NCI-H226 (cell line): ENCODE measurements around the gene SEPTIN5.
"Not testable (repeated sequence)": the region's sequence is repeated elsewhere in the genome, so short reads cannot be mapped to it uniquely, and the experiment has no call there.

Source experiments
- DNase-seq: peaks from one replicate; pipeline ENCODE4 v3.0.0-alpha.2; 2015

Gene SEPTIN5

DNA sequence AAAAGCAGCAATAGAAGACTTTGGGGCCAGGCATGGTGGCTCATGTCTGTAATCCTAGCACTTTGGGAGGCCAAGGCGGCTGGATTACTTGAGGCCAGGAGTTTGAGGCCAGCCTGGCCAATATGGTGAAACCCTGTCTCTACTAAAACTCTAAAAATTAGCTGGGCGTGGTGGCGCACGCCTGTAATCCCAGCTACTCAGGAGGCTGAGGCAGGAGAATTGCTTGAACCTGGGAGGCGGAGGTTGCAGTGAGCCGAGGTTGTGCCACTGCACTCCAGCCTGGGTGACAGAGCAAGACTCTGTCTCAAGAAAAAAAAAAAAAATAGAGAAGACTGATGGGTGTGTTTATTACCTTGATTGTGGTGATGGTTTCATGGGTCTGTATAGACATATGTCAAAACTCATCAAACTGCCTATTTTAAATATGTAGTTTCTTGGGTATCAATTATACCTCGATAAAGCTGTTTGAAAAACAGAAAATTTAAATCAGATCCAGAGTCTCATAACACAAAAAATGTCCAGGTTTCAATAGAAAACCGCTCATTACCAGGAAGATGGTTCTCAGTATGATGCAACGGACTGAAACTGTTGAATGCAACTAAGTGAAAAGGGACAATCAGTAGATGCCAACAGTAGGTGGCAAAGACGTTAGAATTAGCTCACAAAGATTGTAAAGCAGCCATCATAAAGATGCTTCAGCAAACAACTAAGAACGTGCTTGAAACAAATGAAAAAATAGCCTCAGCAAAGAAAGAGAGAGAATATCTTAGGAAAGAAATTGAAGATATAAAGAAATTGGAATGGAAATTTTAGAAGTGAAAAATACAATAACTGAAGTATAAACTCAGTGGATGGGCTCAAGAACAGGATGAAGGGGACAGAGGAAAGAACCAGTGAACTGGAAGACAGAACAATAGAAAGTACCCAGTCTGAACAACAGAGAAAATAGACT, 33.1 kb upstream of the SEPTIN5 start:
- DNase-seq = no peak

DNA sequence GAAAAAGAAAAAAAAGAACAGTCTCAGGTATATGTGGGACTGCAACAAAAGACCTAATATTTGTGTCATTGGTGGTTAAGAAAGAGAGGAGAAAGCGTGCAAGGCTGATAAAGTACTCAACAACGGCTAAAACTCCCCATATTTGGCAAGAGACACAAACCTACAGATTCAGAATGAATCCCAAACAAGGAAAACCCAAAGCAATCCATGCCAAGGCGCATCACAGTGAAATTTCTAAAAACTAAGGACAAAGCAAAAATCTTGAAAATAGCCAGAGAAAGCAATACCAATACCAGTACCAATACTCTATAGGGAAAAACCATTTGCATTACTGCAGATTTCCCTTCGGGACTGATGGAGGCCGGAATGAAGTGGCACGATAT, 32.4 kb upstream of the SEPTIN5 start:
- no peak for DNase-seq

DNA sequence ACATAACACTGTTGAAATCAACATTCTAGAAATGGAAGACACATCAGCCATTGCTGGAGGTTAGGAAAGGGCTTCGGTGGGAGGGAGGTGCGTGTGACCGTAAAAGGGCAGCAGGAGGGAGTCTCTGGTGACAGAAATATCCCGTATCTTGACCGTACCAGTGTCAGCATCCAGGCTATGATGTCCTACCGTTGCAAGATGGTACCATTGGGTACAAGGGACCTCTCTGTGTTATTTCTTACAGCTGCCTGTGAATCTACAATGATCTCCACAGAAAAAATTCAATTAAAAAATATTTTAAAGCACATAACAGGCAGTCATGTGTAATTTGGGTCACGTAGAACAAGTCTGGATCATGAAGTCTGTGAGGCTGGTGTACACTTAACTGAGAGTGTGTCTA, 27.4 kb upstream of the SEPTIN5 start:
- DNase-seq = no peak

DNA sequence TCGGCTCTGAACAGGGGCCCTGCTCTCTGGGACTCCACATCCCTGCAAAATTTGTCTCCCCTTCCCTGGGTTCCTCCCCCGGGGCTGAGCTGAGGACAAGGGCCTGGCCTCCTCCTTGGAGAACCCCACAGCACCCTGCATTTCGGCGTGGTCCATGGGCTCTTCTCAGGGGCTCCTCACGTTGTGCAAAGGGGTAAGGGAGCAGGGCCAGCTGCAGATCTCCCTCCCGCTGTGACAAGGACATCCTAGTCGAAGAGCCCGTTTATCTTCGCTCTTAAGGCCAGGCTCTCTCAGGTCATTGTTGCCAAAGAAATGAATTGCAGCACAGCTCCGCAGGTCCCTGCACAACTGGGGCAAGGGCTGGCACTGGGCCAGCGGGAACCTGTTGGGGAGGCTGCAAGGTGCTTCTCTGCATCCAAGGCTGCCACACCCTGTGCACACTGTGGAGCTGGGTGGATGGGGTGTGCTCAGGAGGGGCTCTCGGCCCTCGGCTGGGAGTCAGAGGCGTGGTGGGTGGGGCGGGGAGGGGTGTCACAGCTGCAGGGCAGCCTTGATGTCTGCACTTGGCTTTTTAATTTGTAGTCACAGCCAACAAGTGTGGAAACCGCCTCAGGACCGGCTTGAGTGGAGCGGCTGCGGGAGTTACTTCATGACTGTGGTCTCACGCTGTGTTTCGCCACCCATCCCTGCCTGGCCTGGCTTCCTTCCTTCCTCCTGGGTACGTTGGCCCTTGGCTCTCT, 26.6 kb upstream of the SEPTIN5 start:
- DNase-seq = no peak

DNA sequence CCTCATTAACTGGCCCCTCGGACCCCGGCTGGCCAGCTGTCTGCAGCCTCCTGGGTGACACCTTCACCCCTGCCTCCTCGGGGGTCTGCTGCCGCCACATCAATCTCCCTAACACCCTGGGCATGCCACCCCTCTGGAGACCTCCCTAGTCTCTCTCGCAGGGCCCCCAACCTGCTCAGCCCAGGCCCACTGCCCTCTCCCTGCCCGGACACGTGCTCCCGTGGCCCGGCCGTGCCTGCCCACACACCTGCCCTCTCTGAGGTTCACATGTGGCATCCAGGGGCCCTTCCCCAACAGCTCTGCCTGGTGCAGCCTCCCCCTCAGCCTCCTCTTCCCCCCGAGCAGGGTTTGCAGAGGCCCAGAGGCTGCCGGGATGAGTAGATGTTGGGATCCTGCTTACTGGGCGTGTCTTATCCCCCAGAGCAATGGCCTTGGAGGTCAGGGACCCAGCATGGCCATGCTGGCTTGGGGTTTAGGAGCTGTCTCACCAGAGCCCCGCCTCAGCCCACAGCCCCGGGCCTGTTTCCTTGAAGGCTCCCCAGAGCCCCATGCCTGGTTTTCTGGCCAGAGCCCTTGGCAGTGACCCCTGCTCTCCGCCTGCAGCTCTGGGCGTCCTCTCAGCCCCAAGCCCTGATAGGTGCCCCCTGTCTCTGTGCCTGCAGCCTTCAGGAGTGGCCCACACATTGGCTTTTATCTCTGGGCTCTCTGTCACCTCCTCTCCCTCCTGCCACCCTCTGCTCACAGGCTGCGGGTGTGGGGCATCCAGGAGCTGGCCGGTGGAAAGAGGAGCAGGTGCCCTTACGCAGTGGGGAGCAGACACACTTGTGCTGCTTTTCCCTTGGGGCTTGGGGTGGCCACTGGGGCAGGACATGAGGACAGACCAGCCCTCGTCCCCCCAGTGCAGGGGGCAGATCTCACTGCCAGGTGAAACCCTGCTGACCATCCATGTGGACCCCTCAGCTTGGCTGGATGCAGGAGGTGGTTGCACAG, 25.7 kb upstream of the SEPTIN5 start:
- DNase-seq = no peak

DNA sequence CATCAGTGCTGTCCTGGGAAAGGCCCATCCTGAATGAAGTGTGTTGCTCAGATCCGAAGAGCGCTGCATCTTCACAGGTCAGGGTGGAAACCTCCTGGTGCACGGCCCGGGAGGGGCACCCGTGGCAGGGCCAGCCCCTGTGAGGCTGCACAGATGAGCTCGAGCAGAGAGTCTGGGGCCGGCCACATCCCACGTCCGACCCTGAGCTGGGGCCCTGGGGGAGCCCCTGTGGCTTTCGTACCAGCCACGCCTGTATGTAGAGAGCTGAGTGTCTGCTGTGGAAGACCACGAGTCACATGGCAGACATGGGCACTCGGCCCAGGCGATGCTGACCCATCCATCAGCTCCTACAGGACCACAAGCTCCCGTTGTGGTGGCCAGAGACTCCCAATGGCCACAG, 24.9 kb upstream of the SEPTIN5 start:
- no peak for DNase-seq

DNA sequence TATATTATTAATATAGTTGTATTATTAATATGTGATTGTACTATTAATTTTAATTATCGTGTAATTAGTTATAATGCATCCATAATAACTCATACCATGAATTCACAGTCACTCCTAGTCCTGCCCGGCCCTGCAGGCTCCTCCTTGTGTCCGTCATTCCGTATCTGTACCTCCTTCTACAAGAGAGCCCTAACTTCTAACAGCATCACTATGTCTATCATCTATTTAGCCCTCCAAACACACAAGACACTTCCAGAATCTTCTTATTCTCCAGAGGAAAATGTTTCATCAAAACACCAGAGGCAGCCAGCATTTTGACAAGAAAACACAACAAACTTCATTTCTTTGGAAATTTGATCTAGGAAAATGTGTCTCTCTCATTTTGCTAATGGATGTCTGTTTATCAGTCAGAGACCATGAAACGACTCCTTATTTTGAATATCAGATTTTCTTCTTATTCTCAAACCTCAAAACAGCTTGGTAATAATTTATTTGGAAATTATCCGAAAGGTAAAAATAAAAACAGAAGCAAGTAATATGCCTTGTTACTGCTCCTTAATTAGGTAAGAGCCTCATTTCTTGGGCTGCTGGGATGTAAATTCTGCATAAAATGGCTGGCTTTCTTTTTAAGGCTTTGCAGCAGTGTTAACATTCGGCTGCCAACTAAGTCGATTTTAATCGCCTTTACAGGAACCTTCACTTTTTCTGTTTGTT, 23.1 kb upstream of the SEPTIN5 start:
- no peak for DNase-seq

DNA sequence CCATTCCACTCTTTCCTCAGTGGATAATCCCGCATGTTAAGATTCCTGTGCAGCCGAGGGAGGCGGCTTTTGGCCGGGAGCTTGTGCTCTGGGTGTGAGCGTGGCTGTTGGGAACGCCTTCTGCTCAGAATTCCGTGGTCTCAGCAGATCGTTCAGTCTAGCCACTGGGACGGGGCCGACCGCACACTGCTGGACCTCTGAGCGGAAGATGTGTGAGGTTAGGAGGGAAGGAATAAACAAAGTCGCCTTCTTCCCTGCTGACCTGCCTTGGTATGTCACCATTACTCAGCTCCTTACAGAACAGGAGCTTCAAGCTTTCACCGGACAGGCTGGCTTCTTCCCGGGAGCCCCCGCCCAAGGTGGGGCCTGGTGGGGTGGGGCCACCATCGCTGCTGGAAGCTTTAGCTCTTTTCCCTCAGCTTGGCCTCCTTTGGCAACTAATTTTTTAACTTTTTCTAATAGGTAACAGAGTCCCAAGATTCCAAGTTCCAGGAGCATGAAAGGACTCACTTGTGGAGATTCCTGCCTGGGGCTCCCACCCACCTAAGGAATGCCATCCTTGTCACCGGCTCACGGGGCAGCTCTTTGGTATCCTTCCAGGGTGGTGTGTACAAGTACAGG, 22.5 kb upstream of the SEPTIN5 start:
- no peak for DNase-seq

DNA sequence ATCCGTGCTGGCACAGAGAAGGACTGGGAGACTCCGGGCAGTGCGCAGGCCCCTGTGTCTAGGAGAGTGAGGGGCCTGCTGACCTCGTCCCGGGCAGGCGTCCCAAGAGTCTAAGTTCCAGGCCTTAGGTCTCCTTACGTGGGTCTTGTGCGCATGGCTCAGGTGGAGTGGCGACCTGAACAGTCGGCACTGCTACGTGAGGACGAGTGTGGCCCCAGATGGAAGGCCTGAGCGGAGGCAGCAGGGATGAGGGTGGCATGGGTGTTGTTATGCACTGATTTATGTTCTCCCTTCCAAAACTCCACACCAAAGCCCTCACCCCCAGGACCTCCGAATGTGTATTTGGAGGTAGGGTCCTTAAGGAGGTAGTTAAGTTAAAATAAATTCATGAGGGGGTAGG, 20.7 kb upstream of the SEPTIN5 start:
- no peak for DNase-seq

DNA sequence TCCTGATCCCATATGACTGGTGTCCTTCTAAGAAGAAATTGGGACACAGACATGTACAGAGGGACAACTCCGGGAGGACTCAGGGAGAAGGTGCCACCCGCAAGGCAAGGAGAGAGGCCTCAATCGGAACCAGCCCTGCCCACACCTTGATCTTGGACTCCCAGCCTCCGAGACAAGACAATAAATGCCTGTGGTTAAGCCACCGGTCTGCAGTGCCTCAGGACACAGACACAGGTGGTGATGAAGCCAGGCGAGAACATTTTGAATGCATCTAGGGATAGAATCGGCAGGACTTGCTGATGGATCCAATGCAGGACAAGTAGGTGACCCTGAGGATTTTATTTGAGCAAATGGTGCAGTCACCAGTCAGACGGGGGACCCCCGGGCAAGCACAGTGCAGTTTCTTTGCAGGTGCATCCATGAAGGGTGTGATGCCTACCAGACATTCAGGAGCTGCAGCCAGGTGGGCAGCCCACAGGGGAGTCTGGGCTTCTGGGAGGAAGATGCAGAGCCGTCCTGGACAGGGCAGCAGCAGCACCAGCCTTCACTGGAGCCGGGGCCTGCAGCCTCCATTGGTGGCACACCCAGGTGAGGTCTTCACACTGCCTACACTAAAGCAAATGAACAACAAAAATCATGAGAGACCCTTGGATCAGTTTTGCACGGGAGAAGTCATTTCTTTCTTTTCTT, 20.2 kb upstream of the SEPTIN5 start:
- no peak for DNase-seq

DNA sequence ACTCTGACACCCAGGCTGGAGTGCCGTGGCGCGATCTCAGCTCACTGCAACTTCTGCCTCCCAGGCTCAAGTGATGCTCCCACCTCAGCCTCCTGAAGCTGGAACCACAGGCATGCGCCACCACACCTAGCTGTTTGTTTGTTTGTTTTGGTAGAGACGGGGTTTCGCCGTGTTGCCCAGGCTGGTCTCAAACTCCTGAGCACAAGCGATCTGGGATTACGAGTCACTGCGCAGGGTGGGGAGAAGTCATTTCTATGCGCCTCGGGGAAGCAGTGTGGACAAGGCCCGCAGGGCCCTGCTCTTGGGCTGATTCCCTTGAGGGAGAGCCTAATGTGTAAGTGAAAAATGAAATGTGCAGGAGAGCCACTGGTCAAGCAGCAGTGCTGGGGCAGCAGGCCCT, 19.6 kb upstream of the SEPTIN5 start:
- DNase-seq = no peak

DNA sequence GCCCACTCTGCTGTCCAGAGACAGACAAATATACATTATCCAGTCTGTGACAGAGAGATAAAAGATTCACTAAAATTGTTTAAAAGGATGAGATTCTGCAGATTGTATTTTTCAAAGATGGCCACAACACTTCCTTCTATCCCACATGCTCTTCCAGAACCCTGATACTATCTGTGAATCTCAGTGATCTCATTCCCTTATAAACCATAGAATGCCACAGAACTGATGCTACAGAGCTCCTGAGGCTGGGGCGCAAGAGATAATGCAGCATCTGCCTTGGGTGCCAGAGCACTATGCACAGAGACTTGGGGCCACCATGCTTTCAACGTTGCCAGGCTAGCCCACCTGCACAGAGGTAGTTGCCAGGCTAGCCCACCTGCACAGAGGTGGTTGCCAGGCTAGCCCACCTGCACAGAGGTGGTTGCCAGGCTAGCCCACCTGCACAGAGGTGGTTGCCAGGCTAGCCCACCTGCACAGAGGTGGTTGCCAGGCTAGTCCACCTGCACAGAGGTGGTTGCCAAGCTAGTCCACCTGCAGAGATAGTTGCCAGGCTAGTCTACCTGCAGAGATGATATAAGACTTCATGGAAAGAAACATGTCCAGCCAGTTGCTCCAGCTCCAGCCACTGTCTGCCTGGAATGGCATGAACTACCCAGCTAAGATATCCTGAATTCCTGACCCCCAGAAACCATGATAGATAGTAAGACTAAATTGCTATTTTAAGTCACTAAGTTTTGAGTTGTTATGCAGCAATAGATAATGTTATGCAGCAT, 17.6 kb upstream of the SEPTIN5 start:
- DNase-seq = no peak

DNA sequence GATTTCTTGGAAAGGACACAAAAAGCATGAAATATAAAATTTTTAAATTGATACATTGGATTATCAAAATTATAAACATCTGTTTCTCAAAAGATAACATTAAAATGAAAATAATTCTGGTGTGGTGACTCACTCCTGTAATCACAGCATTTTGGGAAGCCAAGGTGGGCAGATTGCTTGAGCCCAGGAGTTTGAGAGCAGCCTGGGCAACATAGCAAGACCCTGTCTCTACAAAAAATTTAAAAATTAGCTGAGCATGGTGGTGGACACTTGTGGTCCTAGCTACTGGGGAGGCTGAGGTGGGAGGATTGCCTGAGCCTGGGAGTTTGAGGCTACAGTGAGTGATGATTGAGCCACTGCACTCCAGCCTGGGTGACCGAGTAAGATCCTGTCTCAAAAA, 16.4 kb upstream of the SEPTIN5 start:
- DNase-seq = not testable (repeated sequence)

DNA sequence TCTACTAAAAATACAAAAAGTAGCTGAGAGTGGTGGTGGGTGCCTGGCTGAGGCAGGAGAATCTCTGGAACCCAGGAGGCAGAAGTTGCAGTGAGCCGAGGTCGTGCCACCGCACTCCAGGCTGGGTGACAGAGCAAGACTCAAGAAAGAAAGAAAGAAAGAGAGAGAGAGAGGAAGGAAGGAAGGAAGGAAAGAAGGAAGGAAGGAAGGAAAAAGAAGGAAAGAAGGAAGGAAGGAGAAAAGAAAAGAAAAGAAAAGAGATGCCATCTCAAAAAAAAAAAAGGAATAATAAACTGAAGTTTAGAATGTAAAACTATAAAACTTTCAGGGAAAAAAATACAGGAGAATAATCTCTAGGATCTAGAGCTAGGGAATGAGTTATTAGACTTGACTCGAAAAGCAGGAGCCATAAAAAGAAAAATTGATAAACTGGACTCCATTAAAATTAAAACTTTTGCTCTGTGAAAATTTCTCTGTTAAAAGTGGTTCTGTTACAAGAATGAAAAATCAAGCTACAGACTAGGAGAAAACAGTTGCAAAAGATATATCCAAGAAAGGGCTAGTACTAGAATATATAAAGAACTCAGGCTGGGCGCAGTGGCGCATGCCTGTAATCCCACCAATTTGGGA, 13.4 kb upstream of the SEPTIN5 start:
- DNase-seq = no peak

DNA sequence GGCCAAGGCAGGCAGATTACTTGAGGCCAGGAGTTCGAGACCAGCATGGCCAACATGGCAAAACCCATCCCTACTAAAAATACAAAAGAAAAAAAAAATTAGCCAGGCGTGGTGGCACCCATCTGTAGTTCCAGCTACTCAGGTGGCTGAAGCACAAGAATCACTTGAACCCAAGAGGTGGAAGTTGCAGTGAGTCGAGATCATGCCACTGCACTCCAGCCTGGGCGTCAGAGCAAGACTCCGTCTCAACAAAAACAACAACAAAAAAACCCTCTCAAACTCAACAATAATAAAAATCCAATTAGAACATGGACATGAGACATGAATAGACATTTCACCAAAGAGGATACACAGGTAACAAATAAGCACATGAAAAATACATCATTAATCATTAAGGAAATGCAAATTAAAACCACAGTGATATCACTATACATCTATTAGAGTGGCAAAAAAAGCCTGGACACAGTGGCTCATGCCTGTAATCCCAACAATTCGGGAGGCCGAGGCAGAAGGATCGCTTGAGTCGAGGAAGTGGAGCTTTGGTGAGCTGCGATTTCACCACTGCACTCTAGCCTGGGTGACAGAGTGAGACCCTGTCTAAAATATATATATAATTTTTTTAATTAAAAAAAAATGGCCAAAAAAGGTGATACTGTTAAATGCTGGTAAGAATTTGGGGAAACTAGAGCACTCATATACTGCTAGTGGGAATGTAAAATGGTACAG, 12.7 kb upstream of the SEPTIN5 start:
- DNase-seq = no peak

DNA sequence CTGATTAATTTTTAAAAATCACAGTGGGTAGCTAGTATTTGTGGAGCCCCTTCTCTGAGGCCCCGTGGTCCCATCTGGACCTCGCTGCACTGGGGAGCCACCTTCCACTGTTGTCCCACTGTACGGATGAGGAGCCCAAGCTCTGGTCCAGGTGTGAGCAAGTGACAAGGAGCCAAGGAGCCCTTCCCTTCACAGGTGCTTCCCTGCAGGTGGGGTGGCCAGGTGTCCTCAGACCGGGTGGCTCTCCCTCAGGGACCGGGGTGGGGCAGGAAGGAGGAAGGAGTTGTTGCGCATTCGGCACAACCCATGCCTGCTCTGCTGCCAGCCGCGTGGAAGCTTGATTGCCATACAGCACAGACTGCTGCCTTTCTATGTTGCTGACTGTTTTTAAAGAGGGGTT, 10.4 kb upstream of the SEPTIN5 start:
- no peak for DNase-seq

DNA sequence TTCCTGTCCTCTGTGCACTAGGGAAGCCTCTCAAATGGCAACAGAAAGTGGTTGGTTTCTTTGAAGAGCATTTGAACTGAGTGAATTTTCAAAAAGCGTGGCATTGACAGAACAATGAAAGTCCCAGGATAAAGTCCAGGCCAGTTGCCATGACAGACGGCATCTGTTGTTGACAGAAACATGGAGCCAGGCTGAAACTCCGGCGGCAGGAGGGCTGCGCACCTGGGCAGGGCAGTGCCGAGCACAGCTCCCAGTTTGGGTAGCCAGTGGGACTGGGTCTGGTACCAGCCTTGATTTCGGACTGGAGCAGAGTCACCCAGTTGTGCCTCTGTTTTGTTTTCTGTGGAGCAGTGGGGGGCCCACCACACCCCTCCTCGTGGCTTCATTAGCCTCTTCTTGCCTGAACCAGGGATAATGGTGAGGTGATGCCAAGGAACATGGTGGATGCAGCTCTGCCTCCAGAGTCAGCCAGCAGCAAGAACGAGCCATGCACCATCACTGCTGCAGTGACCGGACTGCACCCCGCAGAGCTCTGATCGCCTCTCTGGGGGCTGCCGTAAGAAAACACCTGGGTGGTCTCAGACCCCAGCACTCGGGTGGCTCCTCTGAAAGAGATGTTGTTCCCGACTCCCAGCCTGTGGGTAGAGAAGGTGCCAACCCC, 9.8 kb upstream of the SEPTIN5 start:
- DNase-seq = no peak

DNA sequence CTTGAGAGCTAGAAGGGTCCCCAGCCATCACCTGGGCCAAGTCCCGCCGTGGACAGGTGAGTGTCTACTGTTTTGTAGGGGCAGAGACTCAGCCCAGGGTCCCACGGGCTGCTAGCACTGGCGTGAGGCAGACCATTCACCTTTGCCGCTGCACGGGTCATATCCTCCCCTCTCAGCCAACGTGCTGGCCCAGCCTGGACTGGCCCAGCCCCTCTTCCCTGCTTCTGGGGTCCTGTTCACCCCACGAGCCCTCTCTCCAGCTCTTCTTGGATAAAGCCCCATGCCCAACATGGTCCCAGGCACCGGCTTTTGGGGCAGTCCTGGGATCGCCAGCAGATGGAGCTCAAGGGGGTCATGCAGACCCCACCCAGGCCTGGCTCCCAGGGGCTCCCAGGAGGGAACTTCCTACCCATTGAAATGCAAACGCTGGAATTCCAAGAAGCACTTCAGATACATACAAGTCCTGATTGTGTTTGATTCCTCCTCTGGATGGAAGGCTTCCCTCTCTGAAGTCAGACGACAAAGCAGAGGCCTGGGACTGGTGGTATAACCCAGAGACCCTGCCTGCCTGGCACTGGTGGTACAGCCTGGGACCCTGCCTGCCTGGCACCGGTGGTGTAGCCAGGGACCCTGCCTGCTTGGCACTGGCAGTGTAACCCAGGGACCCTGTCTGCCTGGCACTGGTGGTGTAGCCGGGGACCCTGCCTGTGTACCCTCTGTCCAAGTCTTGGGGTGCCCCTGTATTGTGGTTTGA, 8.9 kb upstream of the SEPTIN5 start:
- DNase-seq = no peak
